Stimulated activated CD4-positive, alpha-beta T cell treated with anti-CD3 and anti-CD28 coated beads, TNF-alpha, amount 100 ng/mL, for 48 hours (primary cell): ENCODE results near the gene ESRRA.

Experiments
- DNase-seq, 3 donors: peaks; one replicate each; pipeline ENCODE4 v3.0.0-alpha.2; 2020; ENCODE audit warnings: low read depth in 3 of 3

ESRRA gene

GRCh38 chr11:64275031-64275800, 30.1 kb upstream of the ESRRA start:
- no peak for DNase-seq

- no peak for DNase-seq
Observed at GRCh38 chr11:64275841-64276240, 29.5 kb upstream of the ESRRA start.

- no peak for DNase-seq
Observed at GRCh38 chr11:64276653-64277431, 28.5 kb upstream of the ESRRA start.

GRCh38 chr11:64278576-64279190, 26.6 kb upstream of the ESRRA start:
- no peak for DNase-seq

GRCh38 chr11:64281957-64282770, 23.2 kb upstream of the ESRRA start:
- DNase-seq, result no peak

GRCh38 chr11:64283092-64283491, 22.2 kb upstream of the ESRRA start:
- DNase-seq, result no peak

- DNase-seq, result peak; percentile 87 to 90 (median 87)
Observed at GRCh38 chr11:64284048-64284961, 21.0 kb upstream of the ESRRA start, which contains the start of gene BAD. Gene BAD (minus strand): TSS chr11:64284665. CDS start chr11:64284368, 297 bp downstream.

- peak; percentile 74 to 87 (median 82) for DNase-seq
Observed at GRCh38 chr11:64284962-64285884, 20.1 kb upstream of the ESRRA start, which contains the start of gene GPR137. Gene GPR137 (plus strand): TSS chr11:64285848. CDS start chr11:64286525, 677 bp downstream.

- DNase-seq, result no peak
Observed at GRCh38 chr11:64285885-64286800, 19.2 kb upstream of the ESRRA start.

GRCh38 chr11:64286801-64287159, 18.5 kb upstream of the ESRRA start:
- no peak for DNase-seq

- DNase-seq, result no peak
Observed at GRCh38 chr11:64287676-64288352, 17.5 kb upstream of the ESRRA start.

- DNase-seq, result no peak
Observed at GRCh38 chr11:64288353-64288750, 17.0 kb upstream of the ESRRA start.

- no peak for DNase-seq
Observed at GRCh38 chr11:64289002-64289564, 16.2 kb upstream of the ESRRA start.

- no peak for DNase-seq
Observed at GRCh38 chr11:64290352-64291261, 14.7 kb upstream of the ESRRA start.

GRCh38 chr11:64291262-64291751, 14.0 kb upstream of the ESRRA start, which contains the start of gene KCNK4:
Gene KCNK4 (plus strand): TSS chr11:64291302. CDS start chr11:64293019, 1,717 bp downstream.
- DNase-seq, result no peak
